Heart left ventricle (tissue), 16 donors: Measurements from ENCODE around the gene IGFBP1. TPM values are rescaled to one million over a fixed set of nuclear protein-coding genes. Genes with fewer than 3 reads are reported as not detected.

Source experiments
- ATAC-seq, 4 donors: fragments of 200-7000 bp; cut with Tn5 transposase; one replicate each; pipeline ENCODE4 v1.9.1; 2020 to 2022; ENCODE audit warnings: moderate library complexity in 4 of 4, mild to moderate bottlenecking in 3 of 4, moderate number of reproducible peaks in 1 of 4
- DNase-seq, 5 donors: peaks; one replicate each; pipeline ENCODE4 v3.0.0-alpha.2; 2020
- H3K27ac ChIP-seq, 12 donors: fragments of 200-600 bp; sonication (generic) in 4 of 12; one replicate each; pipeline versions ENCODE4 v1.5.0 to v1.8.0; 2016 to 2022; ENCODE audit warnings: mild to moderate bottlenecking in 2 of 12
- H3K27me3 ChIP-seq, 9 donors: fragments of 200-600 bp; sonication (generic) in 2 of 9; one replicate each; pipeline versions ENCODE4 v1.5.1 to v1.8.0; 2016 to 2022; ENCODE audit warnings: mild to moderate bottlenecking in 3 of 9
- H3K36me3 ChIP-seq, 9 donors: fragments of 200-600 bp; sonication (generic) in 2 of 9; one replicate each; pipeline versions ENCODE4 v1.5.0 to v1.8.0; 2018 to 2022; ENCODE audit warnings: mild to moderate bottlenecking in 2 of 9
- H3K4me1 ChIP-seq, 12 donors: fragments of 200-600 bp; sonication (generic) in 4 of 12; one replicate each; pipeline versions ENCODE4 v1.5.0 to v1.8.0; 2016 to 2022; ENCODE audit warnings: mild to moderate bottlenecking in 3 of 12
- H3K4me3 ChIP-seq, 12 donors: fragments of 200-600 bp; sonication (generic) in 4 of 12; one replicate each; pipeline versions ENCODE4 v1.5.0 to v1.8.0; 2017 to 2022; ENCODE audit warnings: mild to moderate bottlenecking in 9 of 12, moderate library complexity in 4 of 12
- H3K9me3 ChIP-seq, 12 donors: fragments of 200-600 bp; sonication (generic) in 4 of 12; one replicate each; pipeline versions ENCODE4 v1.5.0 to v1.8.0; 2016 to 2022; ENCODE audit warnings: mild to moderate bottlenecking in 1 of 12
- POLR2A ChIP-seq, 2 donors: fragments of 450-650 bp; IDR thresholded peaks; one replicate each; pipeline ENCODE4 v1.6.1; 2017; ENCODE audit warnings: antibody characterized with exemption in 2 of 2, mild to moderate bottlenecking in 2 of 2, moderate library complexity in 2 of 2
- WGBS, 4 donors: extraction: QIAGEN DNeasy Blood & Tissue Kit in 2 of 4; methylation state at CpG; one replicate each; pipeline versions ENCODE4 v1.1.5 to v1.1.7; 2013 to 2018; 5-methylcytosine and 5-hydroxymethylcytosine counted together
- intact Hi-C, 10 donors: fragments of 100-400 bp; cut with DNase I; formaldehyde crosslinking; loops; one replicate each; pipeline versions ENCODE4 v1.11.1 to v1.14.2; 2022
- polyA plus RNA-seq, 2 donors: library from polyadenylated mRNA; stranded (reverse); fragments of 200-250 nt; gene quantifications; one replicate each; pipeline ENCODE4 v1.2.3, GENCODE V29; 2013
- total RNA-seq, 9 donors: library from RNA; depleted of rRNA in 2 of 9; stranded (reverse); fragments of >200 nt in 2 of 9; fragmentation: NEBNext Ultra II Directional in 3 of 9; extraction: Animal tissue kit (Norgen Biotek cat#: 25700) in 3 of 9; gene quantifications; one replicate each; pipeline versions ENCODE4 v1.1.0 to v1.2.4, GENCODE V29; 2016 to 2023
- TF ChIP-seq, protein P1 (sequence below), 12 donors: fragments of 200-600 bp; sonication (generic) in 4 of 12; IDR thresholded peaks; one replicate each; pipeline versions ENCODE4 v1.5.0 to v1.8.0; 2018 to 2022; ENCODE audit warnings: antibody characterized with exemption in 12 of 12, mild to moderate bottlenecking in 5 of 12
- donor health status: ischemic (EF 13 %, LVEDD 7.1; RV severe dilation, severe dysfunction).
- donor health status: healthy with polysubstance abuse.
- donor health status: DM: no; HTN: yes; CAD: no.
- donor health status: DM: no; HTN: no; CAD: no.
- donor health status: ischemic (EF 25% LVEDD 6.9; RV normal size, moderate dysfunction).
- donor health status: ischemic (EF 25% LVEDD 5.7; RV mildly dilated, moderate dysfunction).
- donor health status: healthy.
- donor health status: DM: yes; HTN: yes; CAD: no.
- donor health status: ischemic (EF 35%, LVEDD 5.7; RV mildly dilated, moderate dysfunction).
- donor health status: nonischemic (EF 11% LVEDD 7.7; RV severe dilation, severe dysfunction).
- donor health status: DM: yes; HTN: yes; CAD: no.
- donor health status: PGD.
- donor health status: ischemic (EF 29% LVEDD 5.4; RV normal size, mild dysfunction).
- donor health status: nonischemic (EF 23%, LVEDD 6.1; RV moderate dilation, normal function).

Gene IGFBP1
- total and polyA plus RNA-seq, 11 donors: 1.8 TPM; not detected in 10

DNA sequence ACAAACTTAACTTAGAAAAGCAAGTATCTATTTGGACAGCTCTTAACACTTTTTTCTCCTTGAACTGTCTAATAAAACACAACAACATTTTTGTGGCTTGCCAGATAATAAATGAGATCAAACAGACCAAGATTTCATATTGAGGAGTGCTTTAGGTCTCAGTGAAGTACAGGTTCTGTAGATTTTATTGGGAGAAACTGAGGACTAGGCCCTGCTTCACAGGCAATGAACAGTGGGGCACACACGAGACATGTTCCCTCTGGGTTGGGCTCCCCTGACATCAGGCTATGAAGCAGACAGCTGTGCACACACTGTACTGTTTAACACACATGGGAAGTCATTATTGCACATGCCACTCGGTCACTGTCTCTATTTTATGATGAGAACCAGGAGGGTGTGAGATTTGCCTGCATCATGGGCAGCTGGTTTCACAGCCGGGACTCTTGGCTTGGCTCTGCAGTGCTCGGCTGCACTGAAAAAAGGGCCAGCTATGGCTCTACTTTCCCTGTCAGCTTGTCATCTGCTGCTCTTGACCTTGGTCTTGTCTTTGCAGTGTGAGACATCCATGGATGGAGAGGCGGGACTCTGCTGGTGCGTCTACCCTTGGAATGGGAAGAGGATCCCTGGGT, 4.2 kb downstream of the IGFBP1 start:
- intact Hi-C loops: loop anchor here in 1 of 10 donors (10.0 kb wide), 1 partner anchor 1362 kb away; no protein-coding TSS in a partner anchor
- Histone ChIP-seq H3K4me1 (peaks cover 0 to 11% (median 5%) of the 10 kb centered on the region in 12 donors), H3K4me3 (no peak overlapping the region), H3K36me3 (no peaks in the 10 kb centered on the region), H3K27me3 (peaks cover 0 to 39% (median 21%) of the 10 kb centered on the region in 9 donors), H3K9me3 (no peaks in the 10 kb centered on the region), H3K27ac (no peak overlapping the region)
- WGBS, 4 donors: 74 to 91% (median 88%) methylated on average over 5 to 6 of the region's 6 CpGs
- ATAC-seq: no peak
- DNase-seq: no peak
- TF ChIP-seq, protein P1, sequence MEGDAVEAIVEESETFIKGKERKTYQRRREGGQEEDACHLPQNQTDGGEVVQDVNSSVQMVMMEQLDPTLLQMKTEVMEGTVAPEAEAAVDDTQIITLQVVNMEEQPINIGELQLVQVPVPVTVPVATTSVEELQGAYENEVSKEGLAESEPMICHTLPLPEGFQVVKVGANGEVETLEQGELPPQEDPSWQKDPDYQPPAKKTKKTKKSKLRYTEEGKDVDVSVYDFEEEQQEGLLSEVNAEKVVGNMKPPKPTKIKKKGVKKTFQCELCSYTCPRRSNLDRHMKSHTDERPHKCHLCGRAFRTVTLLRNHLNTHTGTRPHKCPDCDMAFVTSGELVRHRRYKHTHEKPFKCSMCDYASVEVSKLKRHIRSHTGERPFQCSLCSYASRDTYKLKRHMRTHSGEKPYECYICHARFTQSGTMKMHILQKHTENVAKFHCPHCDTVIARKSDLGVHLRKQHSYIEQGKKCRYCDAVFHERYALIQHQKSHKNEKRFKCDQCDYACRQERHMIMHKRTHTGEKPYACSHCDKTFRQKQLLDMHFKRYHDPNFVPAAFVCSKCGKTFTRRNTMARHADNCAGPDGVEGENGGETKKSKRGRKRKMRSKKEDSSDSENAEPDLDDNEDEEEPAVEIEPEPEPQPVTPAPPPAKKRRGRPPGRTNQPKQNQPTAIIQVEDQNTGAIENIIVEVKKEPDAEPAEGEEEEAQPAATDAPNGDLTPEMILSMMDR (IDR thresholded peaks at IDR 0.05): no peak
- no peak for TF ChIP-seq POLR2A (IDR thresholded peaks at IDR 0.05)

DNA sequence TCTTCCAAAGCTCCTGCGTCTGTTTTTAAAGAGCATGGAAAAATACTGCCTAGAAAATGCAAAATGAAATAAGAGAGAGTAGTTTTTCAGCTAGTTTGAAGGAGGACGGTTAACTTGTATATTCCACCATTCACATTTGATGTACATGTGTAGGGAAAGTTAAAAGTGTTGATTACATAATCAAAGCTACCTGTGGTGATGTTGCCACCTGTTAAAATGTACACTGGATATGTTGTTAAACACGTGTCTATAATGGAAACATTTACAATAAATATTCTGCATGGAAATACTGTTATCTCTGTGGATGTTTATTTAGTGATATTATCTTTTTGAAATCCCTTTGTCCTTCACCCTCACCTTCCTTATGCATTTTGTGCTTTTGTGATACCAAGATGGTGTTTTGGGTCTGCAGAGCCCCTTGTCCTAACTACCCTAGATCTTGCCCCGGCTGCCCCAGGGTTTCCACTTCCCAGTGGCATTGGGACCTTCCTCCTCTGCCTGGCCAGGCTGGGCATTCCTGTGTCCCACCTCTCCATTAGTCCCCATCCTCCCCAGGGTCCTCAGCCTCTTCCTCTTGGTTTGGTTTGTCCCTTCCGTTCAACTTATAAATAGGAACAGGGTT, 5.2 kb downstream of the IGFBP1 start:
- 68 to 77% (median 74%) methylated on average over 5 of the region's 5 CpGs for WGBS, 4 donors
- ATAC-seq: no peak

DNA sequence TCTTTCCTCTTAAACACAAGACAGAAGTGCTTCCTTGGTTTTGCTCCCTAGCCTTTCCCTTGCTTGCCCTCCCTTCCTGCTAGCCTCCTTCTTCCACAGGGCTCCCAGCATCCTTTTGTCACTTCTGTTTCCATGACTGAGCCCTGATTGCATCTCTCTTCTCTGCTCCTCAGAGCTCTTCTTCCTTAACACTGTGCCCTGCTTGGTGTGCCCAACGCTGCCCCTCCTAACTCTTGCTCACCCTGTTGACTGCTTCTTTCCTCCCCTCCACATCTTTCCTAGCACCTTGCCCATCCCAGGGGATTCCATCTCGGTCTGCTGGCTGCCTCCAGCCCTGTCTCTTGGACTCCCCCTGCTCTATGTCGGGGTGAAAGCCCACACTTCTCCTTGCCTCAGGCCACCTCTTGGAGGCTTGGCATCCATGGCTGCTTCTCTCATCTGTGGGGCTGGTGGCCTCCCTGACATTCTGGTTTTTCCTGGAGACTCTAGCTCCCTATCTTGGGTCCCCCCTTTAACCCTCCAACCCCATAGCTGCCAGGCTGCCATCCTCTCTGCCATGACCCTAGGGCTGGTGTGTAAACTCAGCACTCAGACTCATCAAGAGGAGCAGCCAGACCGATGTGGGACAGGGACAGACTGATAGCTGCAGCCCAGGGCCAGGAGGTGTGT, 5.8 kb downstream of the IGFBP1 start:
- intact Hi-C loops: loop anchor here in 1 of 10 donors (10.0 kb wide), 1 partner anchor 1361 kb away; no protein-coding TSS in a partner anchor
- Histone ChIP-seq H3K4me3 (no peak overlapping the region), H3K36me3 (no peaks in the 10 kb centered on the region), H3K9me3 (no peaks in the 10 kb centered on the region), H3K4me1 (peaks cover 0 to 1% (median 0%) of the 10 kb centered on the region in 12 donors), H3K27ac (no peak overlapping the region), H3K27me3 (peaks cover 0 to 23% (median 5%) of the 10 kb centered on the region in 9 donors)
- 85 to 88% (median 86%) methylated on average over 3 to 4 of the region's 4 CpGs for WGBS, 4 donors
- DNase-seq (no peak), ATAC-seq (no peak)
- TF ChIP-seq, protein P1 (IDR thresholded peaks at IDR 0.05): no peak
- TF ChIP-seq POLR2A (IDR thresholded peaks at IDR 0.05): no peak

More for the DNA sequence above, 5.2 kb downstream of the IGFBP1 start:
- Histone ChIP-seq H3K36me3 (no peaks in the 10 kb centered on the region), H3K27me3 (peaks cover 0 to 30% (median 12%) of the 10 kb centered on the region in 9 donors), H3K9me3 (no peaks in the 10 kb centered on the region), H3K27ac (no peak overlapping the region), H3K4me3 (no peak overlapping the region), H3K4me1 (peaks cover 0 to 6% (median 1%) of the 10 kb centered on the region in 12 donors)
- TF ChIP-seq, protein P1 (IDR thresholded peaks at IDR 0.05): no peak
- TF ChIP-seq POLR2A (IDR thresholded peaks at IDR 0.05): no peak
- intact Hi-C loops: loop anchor here in 1 of 10 donors (10.0 kb wide), 1 partner anchor 1361 kb away; no protein-coding TSS in a partner anchor
- no peak for DNase-seq

DNA sequence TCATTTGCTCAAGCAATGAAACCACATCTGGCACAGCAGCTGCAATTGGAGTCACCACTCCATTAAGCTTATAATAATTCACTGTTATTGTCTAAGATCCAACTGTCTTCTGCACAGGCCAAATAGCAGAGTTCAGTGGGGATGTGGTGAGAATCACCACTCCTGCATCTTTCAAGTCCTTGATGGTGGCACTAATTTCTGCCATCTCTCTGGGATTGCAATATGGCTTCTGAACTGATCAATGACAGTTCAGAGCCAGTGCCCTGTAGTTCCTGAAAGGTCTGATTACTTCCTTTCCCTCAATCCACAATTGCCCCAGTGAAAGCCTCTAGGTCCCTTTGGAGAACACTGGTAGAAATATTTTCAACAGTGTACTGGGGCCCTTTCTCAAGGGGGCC, 6.4 kb downstream of the IGFBP1 start:
- intact Hi-C loops: loop anchor here in 1 of 10 donors (10.0 kb wide), 1 partner anchor 1360 kb away; no protein-coding TSS in a partner anchor
- no peaks in the 10 kb centered on the region for H3K4me1 ChIP-seq
- no peak overlapping the region for H3K27ac ChIP-seq
- DNase-seq: no peak
- no peaks in the 10 kb centered on the region for H3K9me3 ChIP-seq
- no peak overlapping the region for H3K4me3 ChIP-seq
- TF ChIP-seq, protein P1 (IDR thresholded peaks at IDR 0.05): no peak
- TF ChIP-seq POLR2A (IDR thresholded peaks at IDR 0.05): no peak
- H3K27me3 ChIP-seq: peaks cover 0 to 19% (median 0%) of the 10 kb centered on the region in 9 donors
- H3K36me3 ChIP-seq: no peaks in the 10 kb centered on the region
- ATAC-seq: no peak
